ENCODE measurements around the gene GRIA3. TPM values are rescaled to one million over a fixed set of nuclear protein-coding genes. Genes with fewer than 3 reads are reported as not detected.
"Not testable (repeated sequence)": the region's sequence is repeated elsewhere in the genome, so short reads cannot be mapped to it uniquely, and the experiment has no call there.

The GRIA3 gene
- total and polyA plus RNA-seq, 5 donors, result 1.6 to 5.4 (median 4.0) TPM

GRCh38 chrX:123348468-123348867, 164.4 kb downstream of the GRIA3 start:
- WGBS, result 75% methylated on average over 1 of the region's 1 CpG

GRCh38 chrX:123350226-123350625, 166.1 kb downstream of the GRIA3 start:
- no peaks in the 10 kb centered on the region for H3K9me3 ChIP-seq (ENCODE audit: control insufficient read depth, low read length)
- DNase-seq (no peak), ATAC-seq (no peak)
- no peak overlapping the region for H3K27ac ChIP-seq (ENCODE audit: low read length)
- no peaks in the 10 kb centered on the region for H3K27me3 ChIP-seq (ENCODE audit: control insufficient read depth, insufficient read depth)
- intact Hi-C loops (cut with DNase I), result no loop called here
- no peak overlapping the region for H3K4me3 ChIP-seq (ENCODE audit: low read length)
- no peaks in the 10 kb centered on the region for H3K4me1 ChIP-seq (ENCODE audit: control insufficient read depth, insufficient read depth, low read length)
- 78% methylated on average over 2 of the region's 2 CpGs for WGBS

More at GRCh38 chrX:123348468-123348867, 164.4 kb downstream of the GRIA3 start:
- Histone ChIP-seq H3K9me3 (ENCODE audit: control insufficient read depth, low read length) (no peaks in the 10 kb centered on the region), H3K27ac (ENCODE audit: low read length) (no peak overlapping the region), H3K4me1 (ENCODE audit: control insufficient read depth, insufficient read depth, low read length) (no peaks in the 10 kb centered on the region), H3K4me3 (ENCODE audit: low read length) (no peak overlapping the region), H3K27me3 (ENCODE audit: control insufficient read depth, insufficient read depth) (no peaks in the 10 kb centered on the region)
- ATAC-seq (no peak), DNase-seq (no peak)
- intact Hi-C loops (cut with DNase I), result no loop called here

- no peak for ATAC-seq
- intact Hi-C loops (cut with DNase I), result no loop called here
Measured at GRCh38 chrX:123357941-123358340, 173.9 kb downstream of the GRIA3 start.

DNA sequence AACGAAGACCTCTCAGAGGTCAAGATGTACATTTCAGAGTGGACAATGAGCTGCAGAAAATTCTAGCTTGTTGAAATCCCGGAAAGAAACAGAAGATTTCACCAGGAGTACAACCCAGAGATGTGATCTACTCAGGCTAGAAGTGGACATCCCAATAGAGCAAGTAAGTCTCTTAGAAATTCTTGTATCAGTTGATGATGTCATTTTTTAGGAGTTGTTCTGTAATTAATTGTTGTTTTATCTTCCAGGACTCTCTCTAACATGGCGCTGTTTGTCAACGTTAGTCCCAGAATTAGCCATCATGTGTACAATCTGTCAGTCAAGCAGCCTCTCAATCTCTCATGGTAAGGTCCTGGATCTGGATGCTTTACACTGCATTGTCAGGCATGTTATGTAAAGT, 174.4 kb downstream of the GRIA3 start:
- no peaks in the 10 kb centered on the region for H3K4me1 ChIP-seq (ENCODE audit: control insufficient read depth, insufficient read depth, low read length)
- intact Hi-C loops (cut with DNase I), result no loop called here
- H3K27me3 ChIP-seq (ENCODE audit: control insufficient read depth, insufficient read depth), result no peaks in the 10 kb centered on the region
- no peak overlapping the region for H3K27ac ChIP-seq (ENCODE audit: low read length)
- 82% methylated on average over 4 of the region's 4 CpGs for WGBS
- DNase-seq (no peak), ATAC-seq (no peak)
- H3K4me3 ChIP-seq (ENCODE audit: low read length), result no peak overlapping the region
- no peaks in the 10 kb centered on the region for H3K9me3 ChIP-seq (ENCODE audit: control insufficient read depth, low read length)

More at GRCh38 chrX:123357941-123358340, 173.9 kb downstream of the GRIA3 start:
- Histone ChIP-seq H3K9me3 (ENCODE audit: control insufficient read depth, low read length) (no peaks in the 10 kb centered on the region), H3K27ac (ENCODE audit: low read length) (no peak overlapping the region), H3K27me3 (ENCODE audit: control insufficient read depth, insufficient read depth) (no peaks in the 10 kb centered on the region), H3K4me1 (ENCODE audit: control insufficient read depth, insufficient read depth, low read length) (no peaks in the 10 kb centered on the region), H3K4me3 (ENCODE audit: low read length) (no peak overlapping the region)
- no peak for DNase-seq

DNA sequence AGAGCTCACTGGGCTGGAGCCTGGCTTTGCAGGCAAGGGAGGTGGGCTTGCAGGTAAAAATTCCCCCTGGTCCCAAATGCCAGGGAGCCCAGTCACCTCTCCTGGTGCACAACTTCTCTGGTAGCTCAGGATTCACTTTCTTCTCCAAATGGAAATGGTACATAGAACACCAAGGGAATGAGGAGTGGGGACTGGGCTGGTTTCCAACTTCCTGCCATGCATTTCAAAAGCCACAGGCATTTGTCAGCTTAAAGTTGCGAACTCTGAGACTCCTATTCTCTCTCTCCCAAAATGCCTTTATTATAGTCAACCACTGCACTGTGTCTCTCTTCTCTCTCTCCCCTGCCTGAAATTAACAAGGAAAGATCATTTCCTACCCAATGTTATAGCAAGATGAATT, 177.3 kb downstream of the GRIA3 start:
- Histone ChIP-seq H3K4me1 (ENCODE audit: control insufficient read depth, insufficient read depth, low read length) (no peaks in the 10 kb centered on the region), H3K4me3 (ENCODE audit: low read length) (no peak overlapping the region), H3K27ac (ENCODE audit: low read length) (no peak overlapping the region), H3K27me3 (ENCODE audit: control insufficient read depth, insufficient read depth) (no peaks in the 10 kb centered on the region), H3K9me3 (ENCODE audit: control insufficient read depth, low read length) (no peaks in the 10 kb centered on the region)
- WGBS, result 33% methylated on average over 1 of the region's 1 CpG
- DNase-seq (no peak), ATAC-seq (no peak)
- intact Hi-C loops (cut with DNase I), result no loop called here

DNA sequence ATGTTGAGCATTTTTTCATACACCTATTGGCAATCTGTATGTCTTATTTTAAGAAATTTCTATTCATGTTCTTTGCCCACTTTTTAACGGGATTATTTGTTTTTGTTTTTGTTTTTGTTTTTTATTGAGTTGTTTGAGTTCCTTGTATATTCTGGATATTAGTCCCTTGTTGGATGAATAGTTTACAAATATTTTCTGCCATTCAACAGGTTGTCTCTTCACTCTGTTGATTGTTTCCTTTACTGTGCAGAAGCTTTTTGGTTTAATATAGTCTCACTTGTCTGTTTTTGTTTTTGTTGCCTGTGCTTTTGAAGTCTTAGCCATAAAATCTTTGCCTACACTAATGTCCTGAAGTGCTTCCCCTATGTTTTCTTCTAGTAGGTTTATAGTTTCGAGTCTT, 202.1 kb downstream of the GRIA3 start:
- DNase-seq; H3K4me3 ChIP-seq (ENCODE audit: low read length); H3K27me3 ChIP-seq (ENCODE audit: control insufficient read depth, insufficient read depth); H3K4me1 ChIP-seq (ENCODE audit: control insufficient read depth, insufficient read depth, low read length); H3K9me3 ChIP-seq (ENCODE audit: control insufficient read depth, low read length); H3K27ac ChIP-seq (ENCODE audit: low read length); intact Hi-C loops (cut with DNase I); ATAC-seq: not testable (repeated sequence)
- WGBS, result 78% methylated on average over 2 of the region's 2 CpGs

DNA sequence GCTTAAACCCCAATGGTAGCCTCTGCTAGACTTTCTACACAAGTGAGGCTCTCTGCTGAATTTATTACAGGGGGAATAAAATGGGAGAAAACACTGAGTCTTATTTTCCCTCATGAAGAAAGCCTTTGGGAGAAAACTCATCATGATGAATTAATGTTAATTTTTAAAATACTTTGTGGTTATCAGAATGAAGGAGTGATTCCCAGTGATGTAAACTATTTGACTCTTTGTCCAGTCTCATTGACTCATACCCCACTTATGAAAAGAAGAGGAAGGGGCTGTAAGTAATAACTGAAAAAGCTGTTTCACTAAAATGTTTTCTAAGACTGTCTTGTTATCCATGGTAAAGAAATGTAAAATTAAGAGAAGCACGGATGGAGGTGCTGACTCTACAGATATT, 208.8 kb downstream of the GRIA3 start:
- DNase-seq (no peak), ATAC-seq (no peak)
- Histone ChIP-seq H3K27me3 (ENCODE audit: control insufficient read depth, insufficient read depth) (no peaks in the 10 kb centered on the region), H3K4me1 (ENCODE audit: control insufficient read depth, insufficient read depth, low read length) (no peaks in the 10 kb centered on the region), H3K27ac (ENCODE audit: low read length) (no peak overlapping the region), H3K4me3 (ENCODE audit: low read length) (no peak overlapping the region), H3K9me3 (ENCODE audit: control insufficient read depth, low read length) (no peaks in the 10 kb centered on the region)
- intact Hi-C loops (cut with DNase I), result no loop called here
- WGBS, result 79% methylated on average over 1 of the region's 1 CpG

GRCh38 chrX:123399709-123400108, 215.6 kb downstream of the GRIA3 start:
- DNase-seq, result no peak

DNA sequence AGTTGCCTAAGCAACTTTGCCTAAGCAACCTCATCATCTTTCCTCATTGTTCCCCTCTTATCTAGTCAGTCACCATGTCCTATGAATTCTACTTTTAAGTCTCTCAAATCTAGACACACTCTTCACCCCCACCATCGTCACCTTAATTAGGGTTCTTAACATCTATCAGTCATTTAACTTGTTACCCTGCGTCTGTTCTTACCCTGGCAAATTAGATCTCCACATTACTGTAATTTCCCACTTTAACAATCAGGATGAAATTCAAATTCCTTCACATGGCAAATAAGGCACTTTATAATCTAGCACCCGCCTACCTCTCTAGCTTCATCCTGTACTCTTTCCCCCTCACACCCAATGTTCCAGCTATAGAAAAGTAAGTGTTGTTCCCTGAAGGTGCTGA, 221.2 kb downstream of the GRIA3 start:
- peaks cover 1% of the 10 kb centered on the region for H3K4me1 ChIP-seq (ENCODE audit: control insufficient read depth, insufficient read depth, low read length)
- H3K9me3 ChIP-seq (ENCODE audit: control insufficient read depth, low read length), result no peaks in the 10 kb centered on the region
- no peak for DNase-seq
- no peak overlapping the region for H3K27ac ChIP-seq (ENCODE audit: low read length)
- WGBS, result 90% methylated on average over 3 of the region's 3 CpGs
- no peak for ATAC-seq
- no peak overlapping the region for H3K4me3 ChIP-seq (ENCODE audit: low read length)
- intact Hi-C loops (cut with DNase I), result no loop called here
- H3K27me3 ChIP-seq (ENCODE audit: control insufficient read depth, insufficient read depth), result no peaks in the 10 kb centered on the region

More at GRCh38 chrX:123399709-123400108, 215.6 kb downstream of the GRIA3 start:
- no peak for ATAC-seq
- Histone ChIP-seq H3K4me3 (ENCODE audit: low read length) (no peak overlapping the region), H3K27me3 (ENCODE audit: control insufficient read depth, insufficient read depth) (no peaks in the 10 kb centered on the region), H3K4me1 (ENCODE audit: control insufficient read depth, insufficient read depth, low read length) (no peaks in the 10 kb centered on the region), H3K9me3 (ENCODE audit: control insufficient read depth, low read length) (no peaks in the 10 kb centered on the region), H3K27ac (ENCODE audit: low read length) (no peak overlapping the region)
- intact Hi-C loops (cut with DNase I), result no loop called here
- 63% methylated on average over 1 of the region's 1 CpG for WGBS

- Histone ChIP-seq H3K27me3 (ENCODE audit: control insufficient read depth, insufficient read depth) (no peaks in the 10 kb centered on the region), H3K4me3 (ENCODE audit: low read length) (no peak overlapping the region), H3K27ac (ENCODE audit: low read length) (no peak overlapping the region), H3K9me3 (ENCODE audit: control insufficient read depth, low read length) (no peaks in the 10 kb centered on the region), H3K4me1 (ENCODE audit: control insufficient read depth, insufficient read depth, low read length) (peaks cover 2% of the 10 kb centered on the region)
- intact Hi-C loops (cut with DNase I), result no loop called here
- ATAC-seq (no peak), DNase-seq (no peak)
- WGBS, result 40% methylated on average over 1 of the region's 1 CpG
Measured at GRCh38 chrX:123408821-123409737, 225.0 kb downstream of the GRIA3 start.

GRCh38 chrX:123422875-123423274, 238.8 kb downstream of the GRIA3 start:
- Histone ChIP-seq H3K27ac (ENCODE audit: low read length) (no peak overlapping the region), H3K4me3 (ENCODE audit: low read length) (no peak overlapping the region), H3K27me3 (ENCODE audit: control insufficient read depth, insufficient read depth) (no peaks in the 10 kb centered on the region), H3K4me1 (ENCODE audit: control insufficient read depth, insufficient read depth, low read length) (no peaks in the 10 kb centered on the region), H3K9me3 (ENCODE audit: control insufficient read depth, low read length) (no peaks in the 10 kb centered on the region)
- 2% methylated on average over 1 of the region's 1 CpG for WGBS
- ATAC-seq, result peak in 1 of 2 donors; percentile 60
- intact Hi-C loops (cut with DNase I), result no loop called here
- DNase-seq, result peak in 1 of 3 donors; percentile 14
